ENCODE data around the gene MKX. TPM values are rescaled to one million over a fixed set of nuclear protein-coding genes. Genes with fewer than 3 reads are reported as not detected.

The MKX gene
- polyA plus RNA-seq, 1 experiment, result 0.76 TPM

- CTCF ChIA-PET, result interaction anchor here (1.0 to 1.3 kb wide), 2 partner anchors 13 to 43 kb away, joined by 3 to 6 read pairs; no protein-coding TSS in a partner anchor
- H3K27me3 ChIP-seq (ENCODE audit: control insufficient read depth, insufficient read depth, low read length), result no peaks in the 10 kb centered on the region
- POLR2A ChIA-PET, result no interaction called here
Observed at GRCh38 chr10:27679369-27679912, 66.2 kb downstream of the MKX start.

DNA sequence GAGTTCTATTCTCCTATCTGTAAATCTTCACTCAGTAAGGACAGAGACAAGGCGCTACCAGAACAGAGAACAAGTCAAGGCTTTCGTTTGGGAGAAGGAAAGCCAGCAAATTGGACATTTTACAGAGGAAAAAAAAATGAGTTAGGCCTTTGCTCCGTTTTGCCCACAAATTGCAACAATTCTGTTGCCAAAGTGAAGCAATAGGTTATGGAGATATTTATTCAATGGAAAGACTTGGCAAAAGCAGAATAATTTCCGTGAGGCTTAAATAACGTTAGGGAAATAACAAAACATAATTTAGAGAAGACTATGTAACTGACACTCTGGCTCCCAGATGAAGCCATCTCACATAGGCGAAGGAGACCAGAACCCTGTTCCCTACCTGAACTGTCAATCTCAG, 67.5 kb downstream of the MKX start:
- Histone ChIP-seq H3K9me3 (ENCODE audit: control insufficient read depth, insufficient read depth, low read length) (no peaks in the 10 kb centered on the region), H3K27me3 (ENCODE audit: control insufficient read depth, insufficient read depth, low read length) (no peaks in the 10 kb centered on the region), H3K27ac (ENCODE audit: low read depth, low read length) (no peak overlapping the region), H3K4me3 (ENCODE audit: low read depth, low read length) (no peak overlapping the region)
- ChIA-PET CTCF (interaction anchor here (0.6 kb wide), 1 partner anchor 22 kb away, joined by 7 read pairs; no protein-coding TSS in a partner anchor), POLR2A (no interaction called here)
- DNase-seq (ENCODE audit: low read depth, low spot score), result no peak
- no peak for TF ChIP-seq CTCF (IDR thresholded peaks at IDR 0.05; ENCODE audit: low read depth, low read length)

More at GRCh38 chr10:27679369-27679912, 66.2 kb downstream of the MKX start:
- Histone ChIP-seq H3K4me3 (ENCODE audit: low read depth, low read length) (no peak overlapping the region), H3K9me3 (ENCODE audit: control insufficient read depth, insufficient read depth, low read length) (no peaks in the 10 kb centered on the region), H3K27ac (ENCODE audit: low read depth, low read length) (no peak overlapping the region)
- DNase-seq (ENCODE audit: low read depth, low spot score), result no peak
- no peak for TF ChIP-seq CTCF (IDR thresholded peaks at IDR 0.05; ENCODE audit: low read depth, low read length)

GRCh38 chr10:27673065-27673464, 72.6 kb downstream of the MKX start:
- CTCF ChIA-PET, result no interaction called here
- no peak overlapping the region for H3K4me3 ChIP-seq (ENCODE audit: low read depth, low read length)
- no peak overlapping the region for H3K27ac ChIP-seq (ENCODE audit: low read depth, low read length)
- DNase-seq (ENCODE audit: low read depth, low spot score), result no peak
- POLR2A ChIA-PET, result no interaction called here
- TF ChIP-seq CTCF (IDR thresholded peaks at IDR 0.05; ENCODE audit: low read depth, low read length), result no peak
- no peaks in the 10 kb centered on the region for H3K9me3 ChIP-seq (ENCODE audit: control insufficient read depth, insufficient read depth, low read length)
- no peaks in the 10 kb centered on the region for H3K27me3 ChIP-seq (ENCODE audit: control insufficient read depth, insufficient read depth, low read length)

GRCh38 chr10:27671821-27672220, 73.8 kb downstream of the MKX start:
- Histone ChIP-seq H3K4me3 (ENCODE audit: low read depth, low read length) (no peak overlapping the region), H3K9me3 (ENCODE audit: control insufficient read depth, insufficient read depth, low read length) (no peaks in the 10 kb centered on the region), H3K27ac (ENCODE audit: low read depth, low read length) (no peak overlapping the region), H3K27me3 (ENCODE audit: control insufficient read depth, insufficient read depth, low read length) (no peaks in the 10 kb centered on the region)
- ChIA-PET POLR2A (no interaction called here), CTCF (no interaction called here)
- no peak for TF ChIP-seq CTCF (IDR thresholded peaks at IDR 0.05; ENCODE audit: low read depth, low read length)
- no peak for DNase-seq (ENCODE audit: low read depth, low spot score)

DNA sequence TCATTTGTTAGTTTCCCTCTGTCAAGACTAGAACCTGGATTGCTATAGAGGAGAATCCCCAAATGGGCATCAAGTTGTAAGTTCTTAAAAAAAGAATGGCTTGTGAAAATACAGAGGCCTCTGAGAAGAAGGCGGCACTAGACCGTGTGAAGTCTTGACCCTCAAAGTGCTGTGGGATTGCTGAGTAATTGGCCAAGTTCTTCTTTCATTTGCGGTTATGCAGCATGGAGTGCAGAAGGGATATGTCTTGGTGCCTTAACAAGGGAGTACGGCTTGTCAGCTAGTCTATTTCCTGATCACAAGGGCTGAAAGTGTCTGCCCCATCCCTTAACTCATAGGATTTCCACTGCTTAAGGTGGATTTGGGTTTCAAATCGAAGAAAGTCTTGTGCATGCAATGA, 81.2 kb downstream of the MKX start:
- Histone ChIP-seq H3K27ac (ENCODE audit: low read depth, low read length) (no peak overlapping the region), H3K9me3 (ENCODE audit: control insufficient read depth, insufficient read depth, low read length) (no peaks in the 10 kb centered on the region), H3K4me3 (ENCODE audit: low read depth, low read length) (no peak overlapping the region), H3K27me3 (ENCODE audit: control insufficient read depth, insufficient read depth, low read length) (no peaks in the 10 kb centered on the region)
- POLR2A ChIA-PET, result no interaction called here
- DNase-seq (ENCODE audit: low read depth, low spot score), result no peak
- TF ChIP-seq CTCF (IDR thresholded peaks at IDR 0.05; ENCODE audit: low read depth, low read length), result no peak
- CTCF ChIA-PET, result no interaction called here

Measured in AG04450 (cell line).